ENCODE data around the gene ORAI3. TPM values are rescaled to one million over a fixed set of nuclear protein-coding genes. Genes with fewer than 3 reads are reported as not detected.

ORAI3 gene
- polyA plus RNA-seq, 1 of the 3 experiments (the other 2 are of a cell fraction), result 29.0 TPM

DNA sequence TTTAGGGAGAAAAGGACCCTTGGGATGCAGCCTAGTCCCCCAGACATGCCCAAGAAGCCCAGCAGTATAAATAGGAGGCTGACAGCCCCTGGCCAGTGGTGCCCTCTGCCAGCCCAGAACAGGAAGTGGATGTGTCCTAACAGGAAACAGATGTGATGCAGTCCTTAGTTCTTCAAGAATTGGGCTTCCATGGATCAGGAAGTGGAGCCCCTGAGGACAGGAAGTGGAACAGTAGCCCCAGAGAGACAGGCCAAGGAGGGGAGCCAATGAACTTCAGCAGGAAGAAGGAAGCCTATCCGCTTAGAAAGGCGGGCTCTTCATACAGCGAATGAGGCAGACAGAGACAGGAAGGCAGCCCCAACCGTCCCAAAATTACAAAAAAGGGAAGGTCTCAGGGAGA, 45.3 kb upstream of the ORAI3 start:
- Histone ChIP-seq H3K79me2 (ENCODE audit: insufficient read depth) (no peaks in the 10 kb centered on the region), H3K9me3 (no peaks in the 10 kb centered on the region), H3K27me3 (ENCODE audit: insufficient read depth) (no peaks in the 10 kb centered on the region), H3F3A (replicated peaks; ENCODE audit: insufficient read depth) (peaks cover 21% of the 10 kb centered on the region), H3K36me3 (replicated peaks in 1 of 2; ENCODE audit: control insufficient read depth in 1 of 2, insufficient read depth in 2 of 2, low read length in 1 of 2) (no peaks in the 10 kb centered on the region), H4K20me1 (ENCODE audit: insufficient read depth) (no peaks in the 10 kb centered on the region), H3K9ac (no peak overlapping the region), H3K4me3 (ENCODE audit: low read depth in 2 of 2, low read length in 1 of 2) (no peak overlapping the region), H3K9me2 (no peaks in the 10 kb centered on the region), H3K4me1 (ENCODE audit: control insufficient read depth in 1 of 2, insufficient read depth in 2 of 2, low read depth in 1 of 2, low read length in 1 of 2) (peaks cover 5 to 12% of the 10 kb centered on the region in 2 experiments; a peak in 2 of 4 replicates), H2AFZ (ENCODE audit: low read depth) (peak overlapping the region; percentile 16; the same call in 1 of the 2 replicates), H3K27ac (ENCODE audit: low read depth in 2 of 2, low read length in 1 of 2) (peak overlapping the region; percentile 19 to 64; a peak in 3 of 4 replicates), H3K4me2 (no peak overlapping the region)
- CTCF ChIA-PET, result interaction anchor here (1.0 to 4.6 kb wide), 5 partner anchors 16 to 59 kb away, joined by 3 to 74 read pairs (median 5); no protein-coding TSS in a partner anchor
- POLR2A ChIA-PET, result no interaction called here
- 100% methylated on average over 4 of the region's 4 CpGs for WGBS (ENCODE audit: low lambda C conversion rate)
- peak; percentile 17; the same call in 1 of the 2 replicates for TF ChIP-seq TCF12 (IDR thresholded peaks at IDR 0.05)
- TF ChIP-seq GABPA (IDR thresholded peaks at IDR 0.05; ENCODE audit: low read depth), result peak; percentile 65
- 0 out of 2 replicates have a peak, but pooled peaks have one; percentile 30 for TF ChIP-seq ELF1 (IDR thresholded peaks at IDR 0.05)
- no peak for TF ChIP-seq CHD2 (IDR thresholded peaks at IDR 0.05; ENCODE audit: low read length, partially characterized antibody)
- DNase-seq, result peak; percentile 84

DNA sequence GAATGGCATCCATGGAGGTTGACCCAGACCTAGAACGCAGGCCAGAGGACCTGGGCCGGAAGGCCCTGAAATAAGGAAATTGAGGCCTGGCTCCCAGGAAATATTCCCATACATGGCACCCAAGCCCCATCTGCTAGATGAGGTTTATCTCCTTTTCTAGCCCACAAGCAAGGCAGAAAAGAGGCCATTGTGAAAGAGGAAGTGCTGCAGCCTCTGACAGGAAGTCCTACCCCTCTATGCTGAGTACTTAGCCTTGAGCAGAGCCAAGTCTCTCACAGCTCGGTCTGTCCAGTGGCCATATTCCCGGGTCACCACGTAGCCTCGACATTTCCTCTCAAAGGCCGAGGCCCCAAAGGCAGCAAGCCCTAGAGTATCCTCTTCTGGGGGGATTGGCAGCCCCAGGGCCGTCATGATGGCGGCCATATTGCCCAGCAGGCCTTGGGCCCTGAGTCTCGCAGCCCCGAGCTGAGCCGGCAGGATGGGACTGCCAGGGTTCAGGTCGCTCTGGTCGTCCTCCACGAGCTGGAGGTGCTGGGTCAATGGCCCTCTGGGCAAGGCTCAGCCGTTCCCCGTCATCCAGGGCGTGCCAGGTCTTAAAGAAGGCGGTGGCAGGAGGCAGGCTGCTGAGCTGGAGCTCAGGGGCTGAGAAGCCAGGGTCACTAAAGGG, 44.6 kb upstream of the ORAI3 start:
- H3K27ac ChIP-seq (ENCODE audit: low read depth in 2 of 2, low read length in 1 of 2), result peak overlapping the region; percentile 19 to 64; a peak in 3 of 4 replicates

More for the DNA sequence above, 44.6 kb upstream of the ORAI3 start:
- H3K4me2 ChIP-seq, result no peak overlapping the region
- peaks cover 21% of the 10 kb centered on the region for H3F3A ChIP-seq (replicated peaks; ENCODE audit: insufficient read depth)
- H3K9me3 ChIP-seq, result no peaks in the 10 kb centered on the region
- H3K27me3 ChIP-seq (ENCODE audit: insufficient read depth), result no peaks in the 10 kb centered on the region
- H3K79me2 ChIP-seq (ENCODE audit: insufficient read depth), result no peaks in the 10 kb centered on the region
- no peak overlapping the region for H2AFZ ChIP-seq (ENCODE audit: low read depth)
- no peak for DNase-seq
- no peaks in the 10 kb centered on the region for H3K36me3 ChIP-seq (replicated peaks in 1 of 2; ENCODE audit: control insufficient read depth in 1 of 2, insufficient read depth in 2 of 2, low read length in 1 of 2)
- ChIA-PET CTCF (interaction anchor here (0.6 to 1.5 kb wide), 5 partner anchors 9 to 89 kb away, joined by 3 to 9 read pairs (median 3); partner anchors contain the start of gene HSD3B7), POLR2A (no interaction called here)
- WGBS (ENCODE audit: low lambda C conversion rate), result 95% methylated on average over 13 of the region's 19 CpGs
- H3K9me2 ChIP-seq, result no peaks in the 10 kb centered on the region
- H3K9ac ChIP-seq, result no peak overlapping the region
- H3K4me1 ChIP-seq (ENCODE audit: control insufficient read depth in 1 of 2, insufficient read depth in 2 of 2, low read depth in 1 of 2, low read length in 1 of 2), result peaks cover 5 to 12% of the 10 kb centered on the region in 2 experiments; a peak in 2 of 4 replicates
- H3K4me3 ChIP-seq (ENCODE audit: low read depth in 2 of 2, low read length in 1 of 2), result no peak overlapping the region
- H4K20me1 ChIP-seq (ENCODE audit: insufficient read depth), result no peaks in the 10 kb centered on the region
- TF ChIP-seq MXI1 (IDR thresholded peaks at IDR 0.05; ENCODE audit: low read depth, low read length), result no peak
- TF ChIP-seq, protein P1, sequence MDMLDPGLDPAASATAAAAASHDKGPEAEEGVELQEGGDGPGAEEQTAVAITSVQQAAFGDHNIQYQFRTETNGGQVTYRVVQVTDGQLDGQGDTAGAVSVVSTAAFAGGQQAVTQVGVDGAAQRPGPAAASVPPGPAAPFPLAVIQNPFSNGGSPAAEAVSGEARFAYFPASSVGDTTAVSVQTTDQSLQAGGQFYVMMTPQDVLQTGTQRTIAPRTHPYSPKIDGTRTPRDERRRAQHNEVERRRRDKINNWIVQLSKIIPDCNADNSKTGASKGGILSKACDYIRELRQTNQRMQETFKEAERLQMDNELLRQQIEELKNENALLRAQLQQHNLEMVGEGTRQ (IDR thresholded peaks at IDR 0.05; ENCODE audit: borderline replicate concordance, low read depth, low read length), result no peak
- no peak for TF ChIP-seq GABPA (IDR thresholded peaks at IDR 0.05; ENCODE audit: low read depth)
- no peak for TF ChIP-seq EP300 (IDR thresholded peaks at IDR 0.05; ENCODE audit: borderline replicate concordance in 1 of 2, low read depth in 1 of 2, low read length in 1 of 2)
- TF ChIP-seq TEAD4 (IDR thresholded peaks at IDR 0.05; ENCODE audit: borderline replicate concordance, insufficient read depth), result no peak
- TF ChIP-seq, protein P2, sequence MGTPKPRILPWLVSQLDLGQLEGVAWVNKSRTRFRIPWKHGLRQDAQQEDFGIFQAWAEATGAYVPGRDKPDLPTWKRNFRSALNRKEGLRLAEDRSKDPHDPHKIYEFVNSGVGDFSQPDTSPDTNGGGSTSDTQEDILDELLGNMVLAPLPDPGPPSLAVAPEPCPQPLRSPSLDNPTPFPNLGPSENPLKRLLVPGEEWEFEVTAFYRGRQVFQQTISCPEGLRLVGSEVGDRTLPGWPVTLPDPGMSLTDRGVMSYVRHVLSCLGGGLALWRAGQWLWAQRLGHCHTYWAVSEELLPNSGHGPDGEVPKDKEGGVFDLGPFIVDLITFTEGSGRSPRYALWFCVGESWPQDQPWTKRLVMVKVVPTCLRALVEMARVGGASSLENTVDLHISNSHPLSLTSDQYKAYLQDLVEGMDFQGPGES (IDR thresholded peaks at IDR 0.05; ENCODE audit: low read depth, low read length), result no peak
- TF ChIP-seq FOSL2 (IDR thresholded peaks at IDR 0.05; ENCODE audit: borderline replicate concordance, low read depth), result no peak
- TF ChIP-seq FOXM1 (IDR thresholded peaks at IDR 0.05; ENCODE audit: low read depth), result no peak
- TF ChIP-seq TCF12 (IDR thresholded peaks at IDR 0.05), result no peak
- no peak for TF ChIP-seq MEF2A (IDR thresholded peaks at IDR 0.05; ENCODE audit: borderline replicate concordance, low read depth)
- no peak for TF ChIP-seq FOXJ3 (CRISPR knock-in tag; IDR thresholded peaks at IDR 0.05)
- TF ChIP-seq, protein P3, sequence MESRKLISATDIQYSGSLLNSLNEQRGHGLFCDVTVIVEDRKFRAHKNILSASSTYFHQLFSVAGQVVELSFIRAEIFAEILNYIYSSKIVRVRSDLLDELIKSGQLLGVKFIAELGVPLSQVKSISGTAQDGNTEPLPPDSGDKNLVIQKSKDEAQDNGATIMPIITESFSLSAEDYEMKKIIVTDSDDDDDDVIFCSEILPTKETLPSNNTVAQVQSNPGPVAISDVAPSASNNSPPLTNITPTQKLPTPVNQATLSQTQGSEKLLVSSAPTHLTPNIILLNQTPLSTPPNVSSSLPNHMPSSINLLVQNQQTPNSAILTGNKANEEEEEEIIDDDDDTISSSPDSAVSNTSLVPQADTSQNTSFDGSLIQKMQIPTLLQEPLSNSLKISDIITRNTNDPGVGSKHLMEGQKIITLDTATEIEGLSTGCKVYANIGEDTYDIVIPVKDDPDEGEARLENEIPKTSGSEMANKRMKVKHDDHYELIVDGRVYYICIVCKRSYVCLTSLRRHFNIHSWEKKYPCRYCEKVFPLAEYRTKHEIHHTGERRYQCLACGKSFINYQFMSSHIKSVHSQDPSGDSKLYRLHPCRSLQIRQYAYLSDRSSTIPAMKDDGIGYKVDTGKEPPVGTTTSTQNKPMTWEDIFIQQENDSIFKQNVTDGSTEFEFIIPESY (IDR thresholded peaks at IDR 0.05; ENCODE audit: borderline replicate concordance, low read depth), result no peak
- TF ChIP-seq JUND (IDR thresholded peaks at IDR 0.05), result no peak
- no peak for TF ChIP-seq SMC3 (IDR thresholded peaks at IDR 0.05; ENCODE audit: low read depth, low read length)
